HG02884 (cell line): ENCODE data around the gene CALCOCO1.

Experiments
- ATAC-seq: cut with Tn5 transposase; IDR thresholded peaks from one replicate; pipeline ENCODE4 v1.9.1; 2021; ENCODE audit warnings: mild to moderate bottlenecking, moderate library complexity; ENCODE audit not compliant: unreplicated experiment

The CALCOCO1 gene

GRCh38 chr12:53670308-53670707 lies 56.9 kb downstream of the CALCOCO1 start:
- ATAC-seq = no peak

- no peak for ATAC-seq
Measured at GRCh38 chr12:53667080-53667479, 60.2 kb downstream of the CALCOCO1 start.

GRCh38 chr12:53664936-53665335 lies 62.3 kb downstream of the CALCOCO1 start:
- no peak for ATAC-seq

GRCh38 chr12:53664191-53664590 lies 63.1 kb downstream of the CALCOCO1 start:
- no peak for ATAC-seq

- ATAC-seq = no peak
Measured at GRCh38 chr12:53660041-53660440, 67.2 kb downstream of the CALCOCO1 start.

GRCh38 chr12:53659571-53659981 lies 67.7 kb downstream of the CALCOCO1 start:
- no peak for ATAC-seq

- ATAC-seq = no peak
Measured at GRCh38 chr12:53659011-53659551, 68.2 kb downstream of the CALCOCO1 start.
